Inflammatory macrophage (primary cell): ENCODE results near the gene TMEM203.

ENCODE experiments used
- DNase-seq, 2 donors: peaks; one replicate each; pipeline ENCODE4 v3.0.0-alpha.2; 2020 to 2022

Gene TMEM203

GRCh38 chr9:137228968-137229896, 23.8 kb upstream of the TMEM203 start:
- no peak for DNase-seq

GRCh38 chr9:137228506-137228967, 23.1 kb upstream of the TMEM203 start:
- DNase-seq = no peak

GRCh38 chr9:137227853-137228505, 22.5 kb upstream of the TMEM203 start:
- DNase-seq = no peak

GRCh38 chr9:137227054-137227852, 21.8 kb upstream of the TMEM203 start, which contains the start of gene RNF224:
RNF224 (plus strand) TSS chr9:137227502; CDS start chr9:137228336, 834 bp downstream.
- DNase-seq = peak; percentile 59 to 70

GRCh38 chr9:137226338-137227053, 21.0 kb upstream of the TMEM203 start:
- DNase-seq = no peak

GRCh38 chr9:137225699-137226331, 20.4 kb upstream of the TMEM203 start:
- no peak for DNase-seq

DNA sequence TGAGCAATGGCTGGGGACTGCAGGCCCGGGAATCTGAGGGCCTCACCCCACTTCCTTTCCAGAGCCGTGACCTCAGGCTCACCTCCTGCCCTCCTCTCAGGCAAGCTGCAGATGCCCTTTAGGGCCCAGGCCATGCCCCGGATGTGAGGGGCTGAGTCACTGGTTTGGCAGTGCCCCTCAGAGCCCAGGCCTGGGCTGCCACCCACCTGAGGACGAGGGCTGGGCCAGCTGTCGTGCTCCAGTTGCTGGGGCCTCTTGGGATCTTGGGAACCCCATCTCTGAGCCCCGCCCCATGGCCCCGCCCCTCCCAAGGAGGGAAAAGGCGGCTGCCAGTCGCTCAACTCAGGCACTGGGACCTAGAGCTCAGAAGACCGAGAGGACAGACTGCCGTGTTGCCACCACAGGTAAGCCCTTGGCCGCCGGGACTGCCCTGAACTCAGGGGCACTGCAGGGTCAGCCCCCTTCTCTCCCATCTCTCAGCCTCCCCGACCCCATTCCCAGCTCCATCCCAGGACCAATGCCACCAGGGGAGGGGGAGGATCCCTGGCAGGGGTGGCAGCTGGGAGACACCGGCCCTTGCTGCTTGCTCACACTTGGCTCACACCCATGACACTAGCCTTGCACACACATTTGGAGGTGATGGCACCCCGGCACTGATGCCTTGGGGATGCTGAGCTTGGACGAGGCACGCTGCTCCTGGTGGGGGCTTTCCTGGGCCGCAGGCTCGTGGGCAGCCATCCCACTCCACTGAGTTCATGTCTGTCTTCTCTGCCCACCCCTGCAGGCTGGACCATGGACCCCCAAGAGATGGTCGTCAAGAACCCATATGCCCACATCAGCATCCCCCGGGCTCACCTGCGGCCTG, 19.6 kb upstream of the TMEM203 start, which contains the start of gene CYSRT1:
CYSRT1 (plus strand) TSS at position 345 of the 865 bp plus-strand sequence; CDS start at position 793, 448 bp downstream.
- DNase-seq = peak in 1 of 2 donors; percentile 13

DNA sequence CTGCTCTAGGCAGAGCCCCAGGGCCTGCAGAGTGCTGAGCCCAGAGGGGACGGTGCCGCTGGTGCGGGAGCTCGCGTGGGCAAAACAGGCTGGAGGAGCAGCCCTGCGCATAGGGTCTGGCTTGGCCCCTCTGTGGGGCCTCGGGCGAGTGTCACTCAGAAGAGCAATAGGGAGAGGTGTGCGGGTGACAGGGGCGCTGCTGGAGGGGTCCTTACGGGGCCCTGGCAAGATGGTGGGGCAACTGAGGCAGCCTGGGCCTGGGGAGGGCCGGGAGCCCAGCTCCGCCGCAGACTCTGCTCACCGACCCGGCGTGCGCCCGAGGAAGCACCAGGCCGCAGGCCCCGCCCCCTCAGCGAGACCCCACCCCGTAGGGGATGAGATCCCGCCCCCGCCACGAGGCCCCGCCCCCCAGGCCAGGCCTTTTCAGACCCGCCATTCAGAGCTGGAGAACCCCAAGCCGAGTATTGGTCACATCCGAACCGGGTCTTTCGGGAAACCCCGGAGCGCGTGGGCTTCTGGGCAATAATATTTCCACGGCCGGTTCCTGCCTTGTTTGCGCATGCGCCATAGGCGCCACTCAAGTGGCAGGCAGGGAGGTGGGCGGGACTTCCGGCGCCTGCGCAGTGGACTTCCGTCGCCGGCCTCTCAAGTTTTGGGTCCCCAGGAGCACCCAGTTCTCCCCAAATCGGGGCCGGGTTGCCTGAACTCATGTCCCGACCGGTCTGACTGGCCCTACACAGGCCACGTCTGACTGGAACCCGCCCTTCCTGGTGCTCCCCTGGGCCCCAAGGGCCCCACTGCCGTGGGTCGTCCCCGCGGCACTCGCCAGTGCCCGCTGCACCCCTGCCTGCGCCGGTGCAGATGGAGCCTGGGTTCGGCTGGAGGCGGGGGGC, 17.9 kb upstream of the TMEM203 start:
- peak; percentile 99 to 100 for DNase-seq

DNA sequence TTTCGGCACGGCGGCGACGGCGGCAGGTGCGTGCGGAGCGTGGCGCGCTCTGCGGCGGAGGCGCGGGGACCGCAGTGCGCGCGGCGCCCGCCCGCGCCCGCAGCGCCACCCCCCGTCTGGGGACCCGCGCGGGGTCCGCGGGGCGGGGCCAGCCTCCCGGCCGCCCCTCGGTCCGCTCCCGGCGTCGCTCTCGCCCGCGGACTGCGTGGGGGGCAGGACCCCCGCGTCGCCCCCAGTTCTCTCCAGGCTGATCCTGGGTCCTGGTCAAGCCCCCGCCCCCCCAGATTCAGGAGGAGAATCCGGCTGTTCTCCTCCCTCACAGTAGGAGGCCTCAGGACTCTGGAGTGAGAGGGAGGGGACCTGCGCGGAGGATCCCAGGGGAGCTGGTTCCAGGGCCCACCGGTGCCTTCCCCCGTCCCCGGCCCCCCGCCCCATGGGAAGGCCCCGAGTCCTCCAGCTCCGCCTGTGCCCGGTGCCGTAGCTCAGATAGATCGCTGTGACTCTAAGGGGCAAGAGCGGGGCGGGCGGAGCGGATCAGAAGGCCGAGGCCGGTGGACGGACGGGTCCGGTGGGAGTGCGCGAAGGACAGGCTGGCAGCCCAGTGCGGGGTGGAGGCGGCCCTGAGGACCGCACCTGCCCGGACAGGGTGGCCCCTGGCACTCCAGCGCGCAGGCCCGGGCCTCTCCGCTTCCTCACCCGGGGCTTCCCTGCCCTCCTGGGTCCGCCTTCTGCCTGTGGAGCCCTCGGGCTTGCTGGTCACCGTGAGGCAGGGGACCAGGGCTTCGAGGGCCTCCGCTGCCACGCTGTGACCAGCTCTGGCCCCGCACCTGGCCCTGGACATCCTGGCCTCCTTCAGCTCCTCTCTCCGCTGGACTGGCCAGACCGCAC, 17.0 kb upstream of the TMEM203 start, which contains the start of gene RNF208:
RNF208 (minus strand) TSS at position 51 of the 888 bp plus-strand sequence. CDS start 1,028 bp downstream, outside the sequence.
- DNase-seq = no peak

GRCh38 chr9:137221506-137222111, 16.2 kb upstream of the TMEM203 start:
- no peak for DNase-seq

DNA sequence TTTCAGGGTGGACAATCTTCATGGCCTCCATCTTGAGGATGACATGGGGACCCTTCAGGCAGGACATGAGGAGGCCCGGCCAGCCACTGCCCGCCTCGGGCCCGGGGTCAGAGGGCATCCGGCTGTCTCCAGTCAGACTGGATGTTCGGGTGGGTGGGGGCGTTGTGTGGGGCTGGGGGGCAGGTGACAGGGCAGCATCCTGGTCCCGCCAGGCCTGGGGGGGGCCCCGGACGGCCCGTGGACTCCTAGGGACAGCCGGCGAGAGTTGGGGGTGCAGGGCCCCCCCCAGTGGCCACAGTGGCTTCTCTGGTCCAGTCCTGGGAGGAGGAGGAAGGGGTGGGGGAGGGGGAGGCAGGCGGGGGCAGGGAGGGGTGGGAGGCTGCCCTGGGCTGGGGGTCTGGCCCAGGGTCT, 15.7 kb upstream of the TMEM203 start:
- no peak for DNase-seq

GRCh38 chr9:137220317-137221094, 15.1 kb upstream of the TMEM203 start:
- no peak for DNase-seq

- no peak for DNase-seq
These were observed 14.4 kb upstream of the TMEM203 start for GRCh38 chr9:137219757-137220316.

- peak in 1 of 2 donors; percentile 33 for DNase-seq
These were observed 13.4 kb upstream of the TMEM203 start for GRCh38 chr9:137218754-137219271.

GRCh38 chr9:137218212-137218753, 12.8 kb upstream of the TMEM203 start:
- DNase-seq = no peak
